Ovary (tissue), 9 donors: Measurements from ENCODE around the gene GLCCI1. TPM values are rescaled to one million over a fixed set of nuclear protein-coding genes. Genes with fewer than 3 reads are reported as not detected.

ENCODE experiments used
- DNase-seq, 5 donors: peaks; one replicate each; pipeline ENCODE4 v3.0.0-alpha.2; 2019 to 2020
- H3K27ac ChIP-seq, 2 donors: fragments of 200-600 bp; one replicate each; pipeline versions ENCODE4 v1.5.1 to v1.8.0; 2019 to 2022
- H3K27me3 ChIP-seq: fragments of 200-600 bp; one replicate; pipeline ENCODE4 v1.8.0; 2022
- H3K36me3 ChIP-seq: fragments of 200-600 bp; sonication (generic); one replicate; pipeline ENCODE4 v1.5.1; 2019
- H3K4me1 ChIP-seq: one replicate; pipeline ENCODE4 v1.8.1; 2013; ENCODE audit warnings: mild to moderate bottlenecking, moderate library complexity; ENCODE audit not compliant: insufficient read depth
- H3K4me3 ChIP-seq: fragments of 200-600 bp; sonication (generic); one replicate; pipeline ENCODE4 v1.5.1; 2017
- H3K9me3 ChIP-seq, 2 donors: fragments of 200-600 bp in 1 of 2; sonication (generic) in 1 of 2; one replicate each; pipeline versions ENCODE4 v1.5.1 to v1.8.1; 2013 to 2019; ENCODE audit warnings: mild to moderate bottlenecking in 1 of 2, moderate library complexity in 1 of 2
- EP300 ChIP-seq: sonication (generic); formaldehyde crosslinking; IDR thresholded peaks from one replicate; pipeline ENCODE4 v1.6.1; 2017; ENCODE audit warnings: antibody characterized with exemption
- POLR2A ChIP-seq: fragments of 450-650 bp; IDR thresholded peaks from one replicate; pipeline ENCODE4 v1.6.1; 2017; ENCODE audit warnings: antibody characterized with exemption, mild to moderate bottlenecking, moderate library complexity
- WGBS, 3 donors: extraction: QIAGEN DNeasy Blood & Tissue Kit in 1 of 3; methylation state at CpG; one replicate each; pipeline versions ENCODE4 v1.1.5 to v1.1.7; 2013 to 2017; 5-methylcytosine and 5-hydroxymethylcytosine counted together
- intact Hi-C, 4 donors: fragments of 100-400 bp; cut with DNase I; formaldehyde crosslinking; loops; one replicate each; pipeline versions ENCODE4 v1.11.0 to v1.15.1; 2022 to 2023
- polyA plus RNA-seq, 2 donors: library from polyadenylated mRNA; stranded (reverse); fragments of 200-250 nt in 1 of 2; fragments of 350-450 nt in 1 of 2; fragmentation: Illumina TruSeq in 1 of 2; extraction: RNeasy Lipid Tissue Mini Kit (QIAGEN cat#74804) in 1 of 2; gene quantifications; one replicate each; pipeline ENCODE4 v1.2.3, GENCODE V29; 2013 to 2014
- total RNA-seq, 7 donors: library from RNA; depleted of rRNA in 2 of 7; stranded (reverse); fragments of >200 nt in 2 of 7; fragmentation: NEBNext Ultra II Directional in 3 of 7; extraction: Animal tissue kit (Norgen Biotek cat#: 25700) in 3 of 7; gene quantifications; one replicate each; pipeline versions ENCODE4 v1.1.0 to v1.2.4, GENCODE V29; 2016 to 2023
- TF ChIP-seq, protein P1 (sequence below), 3 donors: fragments of 450-650 bp in 2 of 3; fragments of 200-600 bp in 1 of 3; IDR thresholded peaks; one replicate each; pipeline versions ENCODE4 v1.5.1 to v1.8.0; 2016 to 2022; ENCODE audit warnings: antibody characterized with exemption in 3 of 3, mild to moderate bottlenecking in 1 of 3
- donor health status: DM: no; HTN: no; CAD: no; lungs with moderate emphysema.
- donor health status: DM: no; HTN: no; CAD: no.
- donor health status: Bipolar disorder and iron deficiency.
- donor health status: DM: yes; HTN: yes; CAD: no.
- donor health status: DM: no; HTN: no; CAD: no.
- donor health status: DM: yes; HTN: yes; CAD: no.

The GLCCI1 gene
- total and polyA plus RNA-seq, 9 donors, result 6.2 to 12.7 (median 9.9) TPM

DNA sequence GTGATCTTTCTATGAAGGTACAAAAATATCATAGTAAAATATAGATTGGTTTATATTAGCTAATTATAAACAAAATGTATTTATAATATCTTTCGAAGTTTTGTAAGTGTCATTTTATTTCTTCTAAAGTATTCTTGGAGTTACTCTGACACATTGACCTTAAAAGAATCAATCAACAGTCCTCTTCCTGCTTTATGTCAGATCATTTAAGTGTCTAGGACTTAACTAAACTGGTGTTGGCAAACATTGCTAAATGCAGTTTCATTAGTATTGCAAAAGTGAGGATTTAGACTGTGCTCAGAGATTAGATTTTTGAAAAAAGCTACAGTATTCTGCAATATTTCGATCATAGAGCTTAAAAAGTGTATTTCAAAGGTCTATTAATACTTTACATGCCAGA lies 10.3 kb downstream of the GLCCI1 start:
- TF ChIP-seq, protein P1, sequence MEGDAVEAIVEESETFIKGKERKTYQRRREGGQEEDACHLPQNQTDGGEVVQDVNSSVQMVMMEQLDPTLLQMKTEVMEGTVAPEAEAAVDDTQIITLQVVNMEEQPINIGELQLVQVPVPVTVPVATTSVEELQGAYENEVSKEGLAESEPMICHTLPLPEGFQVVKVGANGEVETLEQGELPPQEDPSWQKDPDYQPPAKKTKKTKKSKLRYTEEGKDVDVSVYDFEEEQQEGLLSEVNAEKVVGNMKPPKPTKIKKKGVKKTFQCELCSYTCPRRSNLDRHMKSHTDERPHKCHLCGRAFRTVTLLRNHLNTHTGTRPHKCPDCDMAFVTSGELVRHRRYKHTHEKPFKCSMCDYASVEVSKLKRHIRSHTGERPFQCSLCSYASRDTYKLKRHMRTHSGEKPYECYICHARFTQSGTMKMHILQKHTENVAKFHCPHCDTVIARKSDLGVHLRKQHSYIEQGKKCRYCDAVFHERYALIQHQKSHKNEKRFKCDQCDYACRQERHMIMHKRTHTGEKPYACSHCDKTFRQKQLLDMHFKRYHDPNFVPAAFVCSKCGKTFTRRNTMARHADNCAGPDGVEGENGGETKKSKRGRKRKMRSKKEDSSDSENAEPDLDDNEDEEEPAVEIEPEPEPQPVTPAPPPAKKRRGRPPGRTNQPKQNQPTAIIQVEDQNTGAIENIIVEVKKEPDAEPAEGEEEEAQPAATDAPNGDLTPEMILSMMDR (IDR thresholded peaks at IDR 0.05), result no peak
- TF ChIP-seq POLR2A (no peak), EP300 (no peak)
- Histone ChIP-seq H3K4me1 (peaks cover 3% of the 10 kb centered on the region), H3K9me3 (no peaks in the 10 kb centered on the region), H3K27me3 (no peaks in the 10 kb centered on the region), H3K4me3 (no peak overlapping the region), H3K36me3 (no peaks in the 10 kb centered on the region), H3K27ac (no peak overlapping the region)
- no peak for DNase-seq
- intact Hi-C loops, result no loop called here
- 76 to 85% (median 78%) methylated on average over 2 of the region's 2 CpGs for WGBS, 3 donors

DNA sequence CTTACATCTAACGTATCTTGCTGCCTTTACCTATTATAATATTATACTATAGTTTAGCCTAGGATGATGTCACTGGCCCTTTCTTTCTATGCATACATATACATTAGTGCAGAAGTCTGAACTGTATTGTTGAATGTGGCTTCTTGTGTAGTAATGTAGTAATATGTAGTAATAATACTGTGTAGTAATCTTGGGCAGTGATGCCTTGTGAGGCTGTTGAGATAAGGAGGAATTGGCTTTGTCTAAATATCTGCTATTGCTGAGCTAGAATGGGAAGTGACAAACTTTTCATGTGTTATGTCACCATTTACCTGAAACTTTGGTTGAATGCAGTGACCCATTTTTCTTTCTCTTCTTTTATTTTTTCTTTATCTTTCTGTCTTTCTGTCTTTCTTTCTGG lies 11.0 kb downstream of the GLCCI1 start:
- no peak overlapping the region for H3K4me3 ChIP-seq
- H3K36me3 ChIP-seq, result no peaks in the 10 kb centered on the region
- TF ChIP-seq, protein P1 (IDR thresholded peaks at IDR 0.05), result no peak
- TF ChIP-seq POLR2A, result no peak
- no peak for TF ChIP-seq EP300
- WGBS, 3 donors, result 96 to 99% (median 98%) methylated on average over 1 of the region's 1 CpG
- H3K9me3 ChIP-seq, result no peaks in the 10 kb centered on the region
- no peaks in the 10 kb centered on the region for H3K27me3 ChIP-seq
- intact Hi-C loops, result no loop called here
- no peak overlapping the region for H3K27ac ChIP-seq
- no peak for DNase-seq
- peaks cover 3% of the 10 kb centered on the region for H3K4me1 ChIP-seq

DNA sequence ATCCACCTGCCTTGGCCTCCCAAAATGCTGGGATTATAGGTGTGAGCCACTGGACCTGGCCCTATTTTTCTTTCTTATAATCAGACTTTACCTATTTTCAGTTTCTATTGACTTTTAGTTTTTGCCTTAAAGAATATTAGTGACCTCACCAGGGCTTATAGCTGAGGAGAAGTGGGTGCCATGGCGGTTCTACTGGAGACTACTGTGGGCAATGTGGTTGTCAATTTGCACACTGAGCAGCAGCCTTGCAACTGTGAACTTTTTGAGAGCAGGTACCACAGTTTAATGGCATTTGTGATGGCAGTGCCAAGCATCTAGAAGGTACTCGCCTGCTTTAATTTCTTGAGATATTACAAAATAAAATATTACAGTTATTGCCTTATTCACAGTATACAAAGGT lies 11.5 kb downstream of the GLCCI1 start:
- H3K27me3 ChIP-seq, result no peaks in the 10 kb centered on the region
- no peaks in the 10 kb centered on the region for H3K9me3 ChIP-seq
- intact Hi-C loops, result no loop called here
- no peak overlapping the region for H3K4me3 ChIP-seq
- no peak for DNase-seq
- peaks cover 3% of the 10 kb centered on the region for H3K4me1 ChIP-seq
- H3K36me3 ChIP-seq, result no peaks in the 10 kb centered on the region
- TF ChIP-seq, protein P1 (IDR thresholded peaks at IDR 0.05), result no peak
- TF ChIP-seq EP300 (no peak), POLR2A (no peak)
- 93 to 100% (median 98%) methylated on average over 2 of the region's 2 CpGs for WGBS, 3 donors
- no peak overlapping the region for H3K27ac ChIP-seq

DNA sequence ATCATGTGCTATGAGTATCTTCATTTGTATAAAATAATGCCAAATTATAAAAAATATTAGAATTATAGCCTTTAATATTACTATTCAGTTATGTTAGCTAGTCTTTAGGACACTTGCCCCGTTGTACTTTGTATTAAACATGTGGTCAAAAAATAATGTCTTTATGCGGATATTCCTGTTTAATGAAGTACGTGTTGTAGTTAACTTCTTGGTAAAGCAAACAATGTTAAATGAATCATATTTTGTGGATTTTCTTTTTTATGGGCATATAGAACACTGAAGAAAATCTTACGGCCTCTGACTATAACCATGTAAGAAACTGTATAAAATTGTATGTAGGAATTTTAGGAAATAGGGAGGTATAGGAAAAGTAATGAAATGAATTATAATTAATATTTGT lies 14.3 kb downstream of the GLCCI1 start:
- Histone ChIP-seq H3K4me1 (no peaks in the 10 kb centered on the region), H3K36me3 (no peaks in the 10 kb centered on the region), H3K9me3 (no peaks in the 10 kb centered on the region), H3K27ac (no peak overlapping the region), H3K27me3 (no peaks in the 10 kb centered on the region), H3K4me3 (no peak overlapping the region)
- 93 to 97% (median 94%) methylated on average over 4 of the region's 4 CpGs for WGBS, 3 donors
- TF ChIP-seq, protein P1 (IDR thresholded peaks at IDR 0.05), result no peak
- no peak for TF ChIP-seq EP300
- no peak for TF ChIP-seq POLR2A
- no peak for DNase-seq
- intact Hi-C loops, result no loop called here

DNA sequence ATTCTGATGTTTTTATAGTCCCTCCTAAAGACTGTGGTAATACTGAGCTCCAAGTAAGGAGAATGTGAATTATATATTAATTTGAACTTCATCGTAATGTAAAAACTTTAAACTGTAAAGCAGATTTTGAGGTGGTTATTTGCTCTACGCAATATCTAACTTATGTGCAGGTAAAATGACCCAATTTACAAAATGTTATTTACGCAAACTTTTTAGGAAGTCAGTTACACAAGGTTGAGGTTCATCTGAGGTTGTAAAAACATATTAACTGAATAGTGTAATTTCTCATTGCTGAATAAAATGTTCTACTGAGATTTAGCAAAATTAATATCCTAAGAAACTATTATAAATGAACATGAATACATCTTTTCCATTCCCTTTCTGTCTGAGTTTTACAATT lies 15.8 kb downstream of the GLCCI1 start:
- 65 to 80% (median 79%) methylated on average over 3 of the region's 3 CpGs for whole genome bisulfite sequencing, 3 donors

More for the DNA sequence above, 15.8 kb downstream of the GLCCI1 start:
- Histone ChIP-seq H3K27me3 (no peaks in the 10 kb centered on the region), H3K4me1 (no peaks in the 10 kb centered on the region), H3K9me3 (no peaks in the 10 kb centered on the region), H3K36me3 (no peaks in the 10 kb centered on the region), H3K27ac (no peak overlapping the region), H3K4me3 (no peak overlapping the region)
- intact Hi-C loops, result no loop called here
- no peak for TF ChIP-seq EP300
- TF ChIP-seq, protein P1 (IDR thresholded peaks at IDR 0.05), result no peak
- no peak for TF ChIP-seq POLR2A
- no peak for DNase-seq
